Measurements from ENCODE around the gene TRPM5.
A peak's percentile ranks its signal among the peaks of the same experiment; 100 is the strongest.

Gene TRPM5

DNA sequence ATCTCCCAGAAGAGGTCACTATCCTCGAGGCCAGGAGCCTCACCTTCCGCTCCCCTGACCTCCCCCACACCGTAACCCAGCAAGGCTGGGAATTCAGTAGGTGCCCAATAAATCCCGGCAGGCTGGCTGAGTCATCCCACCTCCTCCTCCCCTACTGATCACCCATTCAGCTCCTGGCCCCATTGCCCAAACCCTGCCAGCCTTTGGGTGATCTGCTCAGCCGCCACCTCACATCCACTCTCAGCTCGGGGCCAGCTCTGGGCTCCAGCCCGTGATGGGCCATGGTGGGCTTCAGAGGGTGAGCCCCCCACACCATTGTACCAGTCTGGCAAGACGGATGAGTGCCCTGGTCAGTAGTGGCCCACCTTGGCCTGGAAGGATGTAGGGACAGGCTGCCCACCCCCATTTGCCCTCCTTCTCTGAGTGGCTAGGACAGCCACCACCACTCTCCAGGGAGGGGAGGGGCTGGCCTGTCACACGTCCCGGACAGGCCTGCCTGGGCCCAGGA lies 8.2 kb downstream of the TRPM5 start:
- peak; percentile 9 for DNase-seq

DNA sequence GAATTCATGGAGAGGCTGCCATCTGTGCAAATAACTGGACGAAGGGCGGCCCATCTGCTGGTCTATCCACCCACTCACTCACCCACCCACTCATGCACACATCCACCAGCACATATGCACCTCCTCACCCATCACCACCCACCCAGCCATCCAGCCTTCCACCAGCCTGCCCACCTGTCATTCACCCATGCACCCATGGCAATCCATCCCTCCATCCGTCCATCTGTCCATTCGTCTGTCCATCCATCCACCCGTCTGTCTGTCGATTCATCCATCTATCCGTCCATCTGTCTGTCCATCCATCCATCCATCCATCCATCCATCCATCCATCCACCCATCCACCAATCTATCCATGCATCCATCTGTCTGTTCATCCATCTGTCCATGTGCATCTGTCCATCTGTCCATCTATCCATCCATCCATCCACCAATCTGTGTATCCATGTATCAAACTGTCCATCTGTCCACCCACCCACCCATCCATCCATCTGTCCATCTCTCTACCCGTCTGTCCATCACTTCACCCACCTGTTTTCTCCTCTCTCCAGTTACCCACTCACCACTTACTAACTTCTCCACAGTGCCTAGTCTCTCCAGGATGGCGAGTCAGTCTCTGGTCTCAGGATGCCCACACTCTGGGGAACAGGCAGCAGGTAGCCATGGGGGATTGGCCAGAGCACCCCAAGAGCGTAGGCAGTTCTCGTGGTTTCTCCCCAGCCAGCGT lies 8.9 kb downstream of the TRPM5 start:
- no peak for DNase-seq

DNA sequence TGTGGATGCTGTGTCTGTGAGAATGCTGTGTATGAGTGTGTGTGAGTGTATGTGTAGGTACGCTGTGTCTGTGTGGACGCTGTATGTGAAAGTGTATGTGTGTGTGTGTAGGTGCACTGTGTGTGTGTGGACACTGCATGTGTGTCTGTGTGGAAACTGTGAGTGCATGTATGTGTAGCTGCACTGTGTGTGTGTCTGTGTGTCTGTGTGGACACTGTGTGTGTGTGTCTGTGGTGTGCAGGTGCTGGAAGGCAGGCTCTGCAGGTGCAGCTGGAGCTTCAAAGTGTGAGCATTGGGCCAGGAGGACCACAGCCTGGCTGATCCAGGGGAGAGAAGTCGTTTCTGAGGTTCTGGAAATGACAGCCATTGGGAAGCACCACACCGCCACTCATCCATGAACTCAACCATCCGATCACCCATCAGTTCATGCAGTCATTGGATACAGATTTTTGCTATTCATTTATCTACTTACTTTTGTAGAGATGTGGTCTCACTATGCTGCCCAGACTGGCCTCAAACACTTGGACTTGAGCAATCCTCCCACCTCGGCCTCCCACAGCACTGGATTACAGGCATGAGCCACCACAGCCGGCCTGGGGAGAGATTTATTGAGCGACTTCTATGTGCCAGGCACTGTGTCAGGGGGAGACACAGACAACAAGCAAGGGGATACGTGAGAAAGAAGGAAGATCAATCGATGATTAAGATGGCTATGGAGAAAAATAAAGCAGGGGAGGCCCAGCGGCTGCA lies 9.6 kb downstream of the TRPM5 start:
- peak; percentile 5 for DNase-seq

GRCh38 chr11:2434008-2434407 lies 10.3 kb downstream of the TRPM5 start:
- peak; percentile 4 for DNase-seq

DNA sequence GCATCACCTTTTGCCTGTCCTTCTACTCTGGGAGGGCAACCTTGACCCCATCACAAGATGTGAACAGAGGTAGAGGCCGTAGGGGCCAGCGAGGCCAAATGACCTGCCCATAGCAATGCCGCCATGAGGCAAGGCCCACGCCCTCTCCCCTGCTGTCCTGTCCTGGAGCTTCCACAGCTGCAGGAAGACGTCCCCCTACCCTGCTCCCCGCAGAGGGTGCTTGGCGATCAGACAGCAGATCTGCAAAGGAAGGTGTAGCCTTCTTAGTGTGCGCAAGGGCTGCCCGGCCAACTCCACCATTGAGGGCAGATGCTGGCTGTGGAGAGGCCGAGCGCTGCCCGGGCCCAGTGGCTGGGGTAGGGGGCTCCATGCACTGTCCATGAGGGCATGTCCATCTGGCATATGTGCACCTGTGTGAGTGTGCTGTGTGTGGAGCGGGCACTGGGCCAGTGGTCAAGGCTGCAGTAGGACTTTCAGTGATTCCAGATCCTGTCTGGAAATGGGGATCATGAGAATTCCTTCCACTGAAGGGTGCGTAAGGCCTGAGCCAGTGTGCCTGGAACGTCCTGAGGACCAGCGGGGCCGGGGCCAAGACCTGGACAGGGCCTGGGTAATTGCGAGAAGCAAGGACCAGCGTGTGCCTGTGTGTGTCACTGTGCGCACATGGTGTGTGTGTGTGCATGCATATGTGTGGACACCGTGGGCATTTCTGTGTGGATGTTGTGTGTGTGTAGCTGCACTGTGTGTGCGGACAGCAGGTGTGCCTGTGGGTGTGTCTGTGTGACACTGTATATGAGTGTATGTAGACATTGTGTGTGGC lies 11.0 kb downstream of the TRPM5 start:
- no peak for DNase-seq

DNA sequence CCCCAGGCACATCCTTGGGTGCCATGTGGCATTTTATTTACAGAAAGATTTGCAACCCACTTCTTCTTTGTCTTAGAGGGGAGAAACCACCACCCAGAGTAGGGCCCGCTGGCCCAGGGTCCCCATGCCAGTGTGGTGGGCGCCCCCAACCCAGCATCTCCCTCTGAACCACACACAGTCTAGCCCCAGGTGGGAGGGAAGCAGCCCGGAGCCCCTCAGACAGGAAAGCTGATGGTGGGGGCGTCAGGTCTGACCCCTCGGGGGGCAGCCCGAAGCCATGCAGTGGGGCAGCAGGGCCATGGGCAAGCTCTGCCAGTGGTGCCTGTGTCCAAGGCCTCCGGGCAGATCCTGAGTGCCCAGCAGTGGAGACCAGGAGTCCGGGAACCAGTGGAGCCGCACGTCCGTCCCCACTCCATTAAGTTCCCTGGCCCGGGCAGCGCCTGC lies 11.7 kb downstream of the TRPM5 start:
- no peak for DNase-seq

- no peak for DNase-seq
Measured at GRCh38 chr11:2432171-2432621, 12.1 kb downstream of the TRPM5 start.

DNA sequence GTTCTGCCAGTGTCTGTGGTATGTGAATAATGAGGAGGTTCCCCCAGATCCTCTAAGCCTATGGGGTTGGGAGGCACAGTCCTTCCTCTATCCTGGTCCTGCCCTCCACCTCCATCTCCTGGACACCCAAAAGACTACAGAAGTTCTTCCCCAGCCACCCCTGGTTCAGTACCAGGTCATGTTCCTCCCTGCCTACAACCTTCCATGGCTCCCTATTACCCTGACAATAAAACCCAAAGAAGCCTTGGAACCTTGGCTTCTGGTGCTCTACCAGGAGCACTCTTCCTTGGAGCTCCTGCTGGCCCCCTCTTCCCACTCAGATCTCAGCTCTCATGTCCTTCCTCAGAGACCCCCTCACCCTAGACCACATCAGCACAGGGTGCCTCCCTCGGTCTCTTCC lies 12.9 kb downstream of the TRPM5 start:
- no peak for DNase-seq

GRCh38 chr11:2428322-2428795 lies 16.0 kb downstream of the TRPM5 start:
- DNase-seq = peak; percentile 79

DNA sequence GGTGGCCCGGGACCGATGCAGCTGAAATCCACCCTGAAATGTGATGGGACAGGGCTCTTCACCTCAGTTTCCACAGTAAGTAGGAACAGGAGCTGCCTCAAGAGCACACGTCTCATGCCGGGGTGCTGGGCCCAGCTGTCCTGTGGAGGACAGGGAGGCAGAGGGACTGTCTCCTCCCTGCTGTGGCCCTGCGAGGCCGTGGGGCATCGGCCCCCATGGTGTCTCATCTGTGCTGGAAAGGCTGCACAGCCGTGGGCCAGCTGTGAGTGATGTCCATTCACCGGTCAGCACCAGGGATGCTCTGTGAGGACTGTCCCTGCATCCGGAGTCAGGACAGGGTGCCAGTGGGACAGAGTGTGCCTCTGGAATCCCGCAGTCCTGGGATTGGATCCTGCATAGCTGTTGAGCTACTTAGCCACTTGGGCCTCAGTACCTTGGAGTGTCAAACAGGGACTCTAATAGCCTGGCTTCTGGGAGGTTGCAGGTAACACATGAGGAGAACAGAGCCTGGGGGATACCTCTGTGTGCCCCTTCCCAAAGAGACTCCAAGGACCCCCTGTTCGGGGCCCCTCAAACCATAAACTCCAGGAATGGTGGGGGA lies 16.5 kb downstream of the TRPM5 start:
- DNase-seq = no peak

GRCh38 chr11:2426826-2427521 lies 17.3 kb downstream of the TRPM5 start:
- DNase-seq = no peak

DNA sequence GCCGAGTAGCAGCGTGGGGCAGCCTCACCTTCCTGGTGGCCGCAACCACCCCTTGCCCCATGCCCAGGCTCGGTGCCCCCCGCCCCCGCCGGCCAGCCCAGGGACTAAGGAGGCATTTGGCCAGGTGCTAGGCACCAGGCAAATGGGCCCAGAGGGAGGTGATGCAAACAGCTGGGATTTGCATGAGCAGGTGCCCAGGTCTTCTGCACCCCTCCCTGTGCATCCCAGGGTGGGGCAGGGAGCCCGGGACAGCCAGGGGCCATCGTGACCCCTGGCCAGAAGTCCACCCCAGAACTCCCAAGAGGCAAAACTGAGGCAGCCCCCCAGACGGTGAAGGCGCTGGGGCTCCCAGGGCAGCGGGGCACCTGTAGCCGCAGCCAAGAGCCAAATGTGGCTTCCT lies 18.1 kb downstream of the TRPM5 start:
- no peak for DNase-seq

GRCh38 chr11:2425506-2425905 lies 18.8 kb downstream of the TRPM5 start:
- no peak for DNase-seq

DNA sequence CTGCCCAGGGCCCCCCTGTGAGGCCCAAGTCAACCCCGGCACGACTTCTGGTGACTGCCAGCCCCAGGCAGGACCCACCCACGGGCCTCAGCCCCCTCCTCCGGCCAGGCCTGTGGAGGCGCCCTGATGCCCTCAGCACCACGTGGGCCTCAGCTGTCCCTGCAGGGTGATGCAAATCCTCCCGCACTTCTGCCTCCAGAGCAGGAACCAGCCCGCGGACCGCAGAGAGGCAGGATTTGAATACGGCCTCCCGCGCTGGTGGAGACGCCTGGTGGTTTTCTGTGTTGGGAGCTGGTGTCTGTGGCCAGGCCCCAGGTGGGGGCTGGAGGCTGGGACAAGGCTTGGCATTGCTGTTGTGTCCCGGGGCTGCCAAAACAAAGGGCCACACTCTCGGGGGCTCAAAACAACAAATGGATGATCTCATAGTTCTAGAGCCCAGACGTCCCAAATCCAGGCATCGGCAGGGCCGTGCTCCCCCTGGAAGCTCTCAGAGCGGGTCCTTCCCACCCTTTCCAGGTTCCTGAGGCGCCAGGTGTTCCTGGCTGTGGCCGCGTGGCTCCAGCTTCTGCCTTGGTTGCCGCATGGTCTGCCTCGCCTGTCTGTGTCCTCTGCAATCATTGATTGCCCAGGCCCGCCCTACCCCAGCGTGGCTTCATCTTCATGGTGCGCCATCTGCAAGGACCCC lies 19.4 kb downstream of the TRPM5 start:
- no peak for DNase-seq

- no peak for DNase-seq
Measured at GRCh38 chr11:2423157-2424025, 20.9 kb downstream of the TRPM5 start.

DNA sequence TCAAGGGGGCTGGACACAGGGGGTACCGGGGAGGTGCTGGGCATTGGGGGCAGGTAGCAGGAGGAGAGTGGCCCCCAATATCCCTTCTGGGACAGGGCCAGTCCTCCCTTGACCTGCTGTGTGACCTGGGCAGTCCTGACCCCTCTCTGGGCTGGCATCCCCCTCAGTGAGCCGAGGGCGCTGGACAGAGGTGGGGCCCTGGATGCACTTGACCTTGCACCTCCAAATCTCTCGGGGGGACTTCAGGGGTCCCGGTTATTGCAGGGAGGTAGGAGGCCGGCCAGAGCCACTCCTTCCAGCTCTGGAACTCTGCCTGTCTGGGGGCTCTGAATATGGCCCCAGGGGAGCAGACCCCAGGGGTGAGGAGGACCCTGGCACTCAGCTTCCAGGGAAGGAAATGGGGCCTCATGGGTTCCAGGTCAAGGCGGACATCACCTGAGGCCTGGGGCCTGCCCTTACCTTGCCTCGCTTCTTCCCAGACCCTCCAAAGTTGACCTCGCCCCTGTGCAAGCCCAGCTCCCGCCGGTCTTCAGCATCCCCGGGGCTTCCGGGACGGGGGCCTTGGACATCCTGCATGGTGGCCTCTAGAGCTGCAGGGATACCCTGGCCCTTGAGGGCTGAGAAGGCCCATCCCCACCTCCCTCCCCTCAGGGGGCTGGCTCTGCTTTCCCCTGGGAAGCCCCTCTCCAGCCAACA lies 21.7 kb downstream of the TRPM5 start:
- DNase-seq = no peak

DNA sequence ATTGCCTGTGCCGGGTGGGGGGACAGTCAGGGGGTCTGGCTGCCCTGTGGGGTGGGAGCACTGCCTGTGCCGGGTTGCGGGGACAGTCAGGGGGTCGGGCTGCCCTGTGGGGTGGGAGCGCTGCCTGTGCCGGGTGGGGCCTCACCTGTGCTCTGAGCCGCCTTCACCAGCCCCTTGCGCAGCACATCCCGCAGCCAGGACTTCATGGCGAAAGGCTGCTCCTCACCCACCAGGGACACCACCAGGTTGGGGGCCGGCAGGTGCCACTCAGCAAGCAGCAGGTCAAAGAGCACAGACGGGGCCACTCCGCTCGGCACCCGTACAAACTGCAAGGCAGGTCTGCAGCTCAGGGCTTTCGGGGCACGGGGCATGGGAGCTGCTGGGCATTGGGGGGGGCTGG lies 22.3 kb downstream of the TRPM5 start:
- DNase-seq = no peak

GRCh38 chr11:2421226-2421994 lies 22.9 kb downstream of the TRPM5 start:
- no peak for DNase-seq
